IPS-20b (cell line): Measurements from ENCODE around the gene PNKP.

Experiments used
- H3K27ac ChIP-seq: one replicate; pipeline ENCODE4 v1.5.1; 2013; ENCODE audit warnings: low read length
- H3K27me3 ChIP-seq: 2 replicates; pipeline ENCODE4 v1.6.1; 2013; ENCODE audit warnings: mild to moderate bottlenecking, low read length, inconsistent platforms; ENCODE audit not compliant: insufficient read depth
- H3K36me3 ChIP-seq: 2 replicates; pipeline ENCODE4 v1.6.1; 2013; ENCODE audit warnings: low read depth, mild to moderate bottlenecking, inconsistent platforms, low read length, moderate library complexity; ENCODE audit not compliant: insufficient read depth
- H3K4me1 ChIP-seq: 2 replicates; pipeline ENCODE4 v1.6.1; 2013; ENCODE audit warnings: mild to moderate bottlenecking, control low read depth, inconsistent platforms, low read length, moderate library complexity; ENCODE audit not compliant: insufficient read depth
- H3K4me3 ChIP-seq: 2 replicates; pipeline ENCODE4 v1.5.1; 2013; ENCODE audit warnings: mild to moderate bottlenecking, low read length, inconsistent platforms
- H3K9ac ChIP-seq: 2 replicates; pipeline ENCODE4 v1.6.1; 2013; ENCODE audit warnings: low read depth, mild to moderate bottlenecking, inconsistent platforms, low read length, moderate library complexity
- H3K9me3 ChIP-seq: 2 replicates; pipeline ENCODE4 v1.6.1; 2013; ENCODE audit warnings: mild to moderate bottlenecking, low read depth, low read length, inconsistent platforms; ENCODE audit not compliant: insufficient read depth

The PNKP gene

DNA sequence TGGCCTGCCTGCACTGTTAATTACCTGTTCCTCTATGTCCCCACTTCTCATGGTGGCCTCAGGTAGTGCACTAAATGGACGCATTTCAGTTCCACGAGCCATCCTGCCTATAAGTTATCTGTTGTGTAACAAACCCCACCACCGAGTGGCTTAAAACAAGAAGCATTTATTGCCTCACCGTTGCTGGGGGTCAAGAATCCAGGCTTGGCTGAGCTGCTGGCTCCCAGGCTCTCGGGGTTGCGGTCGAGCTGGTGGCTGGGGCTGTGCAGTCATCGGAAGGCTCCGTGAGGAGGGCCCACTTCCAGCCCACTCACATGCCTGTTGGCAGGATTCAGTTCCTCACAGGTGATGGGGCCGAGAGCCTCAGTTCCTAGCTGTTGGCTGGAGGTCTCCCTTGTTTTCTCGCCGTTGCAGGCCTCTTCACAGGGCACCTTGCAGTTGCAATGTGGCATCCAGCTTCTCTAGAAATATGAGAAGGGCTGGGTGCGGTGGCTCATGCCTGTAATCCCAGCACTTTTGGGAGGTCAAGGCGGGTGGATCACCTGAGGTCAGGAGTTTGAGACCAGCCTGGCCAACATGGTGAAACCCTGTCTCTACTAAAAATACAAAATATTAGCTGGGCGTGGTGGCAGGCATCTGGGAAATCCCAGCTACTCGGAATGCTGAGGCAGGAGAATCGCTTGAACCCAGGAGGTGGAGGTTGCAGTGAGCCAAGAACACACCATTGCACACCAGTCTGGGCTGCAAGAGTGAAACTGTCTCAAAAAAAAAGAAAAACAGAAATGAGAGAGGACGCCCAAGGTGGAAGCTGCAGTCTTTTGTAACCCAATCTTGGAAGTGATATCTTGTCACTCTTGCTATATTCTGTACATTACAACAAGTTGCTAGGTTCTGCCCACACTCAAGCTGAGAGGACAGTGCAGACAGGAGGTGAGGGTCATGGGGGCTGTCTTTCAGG, 23.0 kb downstream of the PNKP start:
- Histone ChIP-seq H3K4me3 (no peak overlapping the region), H3K9me3 (no peaks in the 10 kb centered on the region), H3K36me3 (peaks cover 11% of the 10 kb centered on the region), H3K27ac (no peak overlapping the region), H3K9ac (no peak overlapping the region), H3K27me3 (no peaks in the 10 kb centered on the region), H3K4me1 (no peaks in the 10 kb centered on the region)

GRCh38 chr19:49843265-49843664, 24.1 kb downstream of the PNKP start:
- H3K36me3 ChIP-seq: peaks cover 17% of the 10 kb centered on the region
- H3K4me1 ChIP-seq: no peaks in the 10 kb centered on the region
- no peaks in the 10 kb centered on the region for H3K9me3 ChIP-seq
- no peak overlapping the region for H3K9ac ChIP-seq
- no peak overlapping the region for H3K4me3 ChIP-seq
- H3K27ac ChIP-seq: no peak overlapping the region
- H3K27me3 ChIP-seq: no peaks in the 10 kb centered on the region

DNA sequence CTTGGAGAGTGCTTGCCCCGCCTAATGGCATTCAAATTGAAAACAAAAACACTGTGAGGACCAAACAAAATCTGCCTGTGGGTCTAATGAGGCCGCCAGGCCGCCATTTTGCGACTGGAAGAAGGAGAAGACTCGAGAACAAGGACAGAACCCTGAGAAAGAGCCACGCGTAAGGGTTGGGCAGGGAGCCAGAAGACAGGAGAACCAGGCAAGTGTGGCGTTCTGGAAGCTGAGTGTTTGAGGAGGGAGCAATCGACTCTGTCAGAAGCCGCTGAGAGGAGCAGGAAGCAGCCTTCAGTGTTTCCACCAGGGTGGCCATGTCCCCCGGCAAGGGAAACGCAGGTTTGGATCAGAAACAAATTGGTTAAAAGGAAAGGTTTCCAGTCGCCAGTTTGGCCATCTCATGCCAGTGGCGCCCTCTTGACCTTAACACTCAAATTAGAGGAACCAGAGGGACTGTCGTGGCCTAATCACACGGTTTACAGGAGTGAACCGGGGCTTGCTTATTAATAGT, 26.6 kb downstream of the PNKP start:
- Histone ChIP-seq H3K4me1 (no peaks in the 10 kb centered on the region), H3K36me3 (peaks cover 37% of the 10 kb centered on the region), H3K9me3 (no peaks in the 10 kb centered on the region), H3K4me3 (no peak overlapping the region), H3K27me3 (no peaks in the 10 kb centered on the region), H3K27ac (no peak overlapping the region), H3K9ac (no peak overlapping the region)

GRCh38 chr19:49840321-49840720, 27.1 kb downstream of the PNKP start:
- Histone ChIP-seq H3K4me1 (no peaks in the 10 kb centered on the region), H3K36me3 (peaks cover 42% of the 10 kb centered on the region), H3K9ac (no peak overlapping the region), H3K27me3 (no peaks in the 10 kb centered on the region), H3K9me3 (no peaks in the 10 kb centered on the region), H3K27ac (no peak overlapping the region), H3K4me3 (no peak overlapping the region)

DNA sequence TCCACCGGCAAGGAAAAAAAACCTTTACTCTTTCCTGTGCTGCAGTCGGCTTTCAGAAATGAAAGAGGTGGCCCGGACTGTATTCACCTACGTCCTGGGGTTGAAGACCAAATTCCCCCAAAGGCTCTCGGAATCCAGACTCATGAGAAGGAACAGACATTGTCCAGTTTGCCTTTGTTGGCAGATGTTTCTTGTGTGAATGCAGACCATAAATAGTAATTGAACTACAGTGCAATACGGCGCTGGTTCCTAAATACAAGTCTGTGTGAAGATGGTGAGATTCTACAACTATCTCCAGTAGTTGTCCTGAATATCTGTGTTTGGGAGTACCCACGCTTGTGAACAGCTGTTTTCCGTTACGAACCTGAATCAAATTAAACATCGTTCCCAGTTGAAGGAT, 27.7 kb downstream of the PNKP start:
- no peak overlapping the region for H3K9ac ChIP-seq
- no peak overlapping the region for H3K27ac ChIP-seq
- no peak overlapping the region for H3K4me3 ChIP-seq
- H3K36me3 ChIP-seq: peaks cover 48% of the 10 kb centered on the region
- H3K4me1 ChIP-seq: no peaks in the 10 kb centered on the region
- H3K27me3 ChIP-seq: no peaks in the 10 kb centered on the region
- H3K9me3 ChIP-seq: no peaks in the 10 kb centered on the region

GRCh38 chr19:49838885-49839588, 28.3 kb downstream of the PNKP start:
- Histone ChIP-seq H3K9me3 (no peaks in the 10 kb centered on the region), H3K27me3 (no peaks in the 10 kb centered on the region), H3K27ac (no peak overlapping the region), H3K4me3 (no peak overlapping the region), H3K9ac (no peak overlapping the region), H3K36me3 (peaks cover 55% of the 10 kb centered on the region), H3K4me1 (no peaks in the 10 kb centered on the region)

DNA sequence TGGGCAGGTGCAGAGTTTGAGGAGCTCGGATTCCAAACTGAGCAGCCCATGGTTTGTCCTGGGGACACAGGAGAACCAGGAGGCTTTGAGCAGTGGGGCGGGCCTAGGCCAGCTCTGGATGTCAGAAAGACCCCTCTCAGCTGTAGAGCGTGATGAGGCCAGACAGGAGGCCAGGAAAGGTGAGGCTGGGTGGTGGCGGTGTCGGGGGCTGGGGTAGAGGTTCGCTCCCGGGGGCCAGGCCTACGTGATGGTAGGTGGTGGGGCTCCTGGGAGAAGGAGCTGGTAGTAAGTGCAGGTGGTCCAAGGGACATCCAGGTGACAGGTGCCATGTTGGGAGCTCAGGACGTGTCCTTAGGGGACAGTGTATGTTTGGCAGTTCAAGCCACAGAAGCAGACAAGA, 30.0 kb downstream of the PNKP start:
- no peaks in the 10 kb centered on the region for H3K27me3 ChIP-seq
- H3K27ac ChIP-seq: no peak overlapping the region
- H3K4me1 ChIP-seq: no peaks in the 10 kb centered on the region
- peaks cover 68% of the 10 kb centered on the region for H3K36me3 ChIP-seq
- no peak overlapping the region for H3K4me3 ChIP-seq
- no peak overlapping the region for H3K9ac ChIP-seq
- no peaks in the 10 kb centered on the region for H3K9me3 ChIP-seq

- no peak overlapping the region for H3K27ac ChIP-seq
- H3K4me3 ChIP-seq: no peak overlapping the region
- no peaks in the 10 kb centered on the region for H3K27me3 ChIP-seq
- peaks cover 72% of the 10 kb centered on the region for H3K36me3 ChIP-seq
- H3K9me3 ChIP-seq: no peaks in the 10 kb centered on the region
- H3K4me1 ChIP-seq: no peaks in the 10 kb centered on the region
- H3K9ac ChIP-seq: no peak overlapping the region
Observed at GRCh38 chr19:49837009-49837310, 30.4 kb downstream of the PNKP start.

DNA sequence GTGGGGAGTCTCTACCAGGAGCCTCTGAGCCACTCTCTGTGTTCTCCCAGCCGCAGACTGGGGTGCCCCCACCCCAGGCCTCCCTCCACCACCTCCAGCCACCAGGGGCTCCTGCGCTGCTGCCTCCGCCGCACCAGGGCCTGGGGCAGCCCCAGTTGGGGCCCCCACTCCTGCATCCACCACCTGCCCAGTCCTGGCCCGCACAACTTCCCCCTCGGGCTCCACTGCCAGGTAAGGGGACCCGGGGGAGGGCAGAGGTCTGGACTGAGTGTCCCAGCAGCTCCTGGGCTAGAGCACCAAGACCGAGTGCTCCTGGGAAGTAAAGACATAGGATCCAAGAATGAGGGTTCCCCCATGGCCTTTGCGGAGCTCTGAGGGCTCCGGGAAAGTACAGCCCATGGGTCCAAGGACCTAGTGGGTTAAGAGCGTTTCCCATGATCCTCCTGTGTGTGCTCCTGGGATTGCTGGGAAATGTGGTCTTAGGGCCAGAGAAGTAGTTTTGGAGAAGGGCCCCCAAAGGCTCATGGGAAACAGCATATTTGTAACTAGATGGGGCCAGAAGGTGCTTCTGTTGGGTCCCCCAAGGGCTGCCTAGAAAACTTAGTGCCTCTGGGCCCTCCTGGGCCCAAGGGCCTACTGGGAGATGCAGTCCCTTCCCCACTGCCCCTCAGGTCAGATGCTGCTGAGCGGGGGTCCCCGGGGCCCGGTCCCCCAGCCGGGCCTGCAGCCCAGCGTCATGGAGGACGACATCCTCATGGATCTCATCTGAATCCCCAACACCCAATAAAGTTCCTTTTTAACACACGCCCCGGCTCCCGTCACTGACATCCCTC, 31.0 kb downstream of the PNKP start:
- H3K9me3 ChIP-seq: no peaks in the 10 kb centered on the region
- H3K27me3 ChIP-seq: no peaks in the 10 kb centered on the region
- H3K27ac ChIP-seq: no peak overlapping the region
- H3K36me3 ChIP-seq: peaks cover 77% of the 10 kb centered on the region
- no peak overlapping the region for H3K4me3 ChIP-seq
- no peaks in the 10 kb centered on the region for H3K4me1 ChIP-seq
- H3K9ac ChIP-seq: no peak overlapping the region

- H3K4me3 ChIP-seq: no peak overlapping the region
- peaks cover 82% of the 10 kb centered on the region for H3K36me3 ChIP-seq
- no peaks in the 10 kb centered on the region for H3K27me3 ChIP-seq
- H3K9ac ChIP-seq: no peak overlapping the region
- no peaks in the 10 kb centered on the region for H3K4me1 ChIP-seq
- no peaks in the 10 kb centered on the region for H3K9me3 ChIP-seq
- no peak overlapping the region for H3K27ac ChIP-seq
Observed at GRCh38 chr19:49835562-49835961, 31.8 kb downstream of the PNKP start.

- peaks cover 76% of the 10 kb centered on the region for H3K36me3 ChIP-seq
- no peaks in the 10 kb centered on the region for H3K27me3 ChIP-seq
- H3K27ac ChIP-seq: no peak overlapping the region
- no peak overlapping the region for H3K4me3 ChIP-seq
- no peaks in the 10 kb centered on the region for H3K9me3 ChIP-seq
- H3K9ac ChIP-seq: no peak overlapping the region
- no peaks in the 10 kb centered on the region for H3K4me1 ChIP-seq
Observed at GRCh38 chr19:49833599-49833998, 33.8 kb downstream of the PNKP start.
